Testis (tissue), 3 donors: Measurements from ENCODE around the gene PAXIP1. TPM values are rescaled to one million over a fixed set of nuclear protein-coding genes. Genes with fewer than 3 reads are reported as not detected.
A peak's percentile ranks its signal among the peaks of the same experiment; 100 is the strongest.

Experiments
- DNase-seq: peaks from one replicate; pipeline ENCODE4 v3.0.0-alpha.2; 2019
- H3K27ac ChIP-seq, 2 donors: fragments of 200-600 bp; sonication (generic); one replicate each; pipeline ENCODE4 v1.5.1; 2019
- H3K27me3 ChIP-seq: fragments of 200-600 bp; sonication (generic); one replicate; pipeline ENCODE4 v1.5.1; 2019
- H3K36me3 ChIP-seq: fragments of 200-600 bp; sonication (generic); one replicate; pipeline ENCODE4 v1.5.1; 2017; ENCODE audit warnings: low read depth; ENCODE audit errors: missing control alignments
- H3K4me1 ChIP-seq: fragments of 200-600 bp; sonication (generic); one replicate; pipeline ENCODE4 v1.5.1; 2019
- H3K4me3 ChIP-seq, 2 donors: fragments of 200-600 bp; sonication (generic); one replicate each; pipeline ENCODE4 v1.5.1; 2017 to 2019
- H3K9me3 ChIP-seq: fragments of 200-600 bp; sonication (generic); one replicate; pipeline ENCODE4 v1.5.1; 2017
- POLR2A ChIP-seq: fragments of 450-650 bp; IDR thresholded peaks from one replicate; pipeline ENCODE4 v1.6.1; 2017; ENCODE audit warnings: antibody characterized with exemption, mild to moderate bottlenecking, moderate library complexity
- WGBS, 2 donors: methylation state at CpG; one replicate each; pipeline ENCODE4 v1.1.5; 2018; 5-methylcytosine and 5-hydroxymethylcytosine counted together
- intact Hi-C: fragments of 100-400 bp; cut with DNase I; formaldehyde crosslinking; loops from one replicate; pipeline ENCODE4 v1.15.1; 2023; ENCODE audit warnings: low total_unique reads
- polyA plus RNA-seq: library from polyadenylated mRNA; stranded (reverse); fragments of 350-450 nt; fragmentation: Illumina TruSeq; extraction: RNeasy Lipid Tissue Mini Kit (QIAGEN cat#74804); gene quantifications from one replicate; pipeline ENCODE4 v1.2.3, GENCODE V29; 2014; ENCODE audit warnings: low read depth, low replicate concordance; ENCODE audit not compliant: insufficient read depth
- total RNA-seq, 2 donors: library from RNA; depleted of rRNA; stranded (reverse); fragments of >200 nt; gene quantifications; one replicate each; pipeline ENCODE4 v1.2.3, GENCODE V29; 2016
- TF ChIP-seq, protein P1 (sequence below), 3 experiments: fragments of 450-650 bp in 2 of 3; fragments of 200-600 bp in 1 of 3; sonication (generic) in 1 of 3; IDR thresholded peaks; one replicate each; pipeline ENCODE4 v1.5.1; 2016 to 2019; ENCODE audit warnings: antibody characterized with exemption in 3 of 3, mild to moderate bottlenecking in 2 of 3, moderate library complexity in 1 of 3

The PAXIP1 gene
- total and polyA plus RNA-seq, 3 donors from 2014 or later = 24.2 to 39.4 (median 37.2) TPM

GRCh38 chr7:154906201-154906600 lies 96.7 kb downstream of the PAXIP1 start:
- no peak for DNase-seq
- H3K4me3 ChIP-seq = no peak overlapping the region
- H3K9me3 ChIP-seq = no peaks in the 10 kb centered on the region
- WGBS, 2 donors = 71 to 76% methylated on average over 7 of the region's 7 CpGs
- intact Hi-C loops = no loop called here
- H3K27ac ChIP-seq = no peak overlapping the region
- TF ChIP-seq POLR2A = no peak
- TF ChIP-seq, protein P1, sequence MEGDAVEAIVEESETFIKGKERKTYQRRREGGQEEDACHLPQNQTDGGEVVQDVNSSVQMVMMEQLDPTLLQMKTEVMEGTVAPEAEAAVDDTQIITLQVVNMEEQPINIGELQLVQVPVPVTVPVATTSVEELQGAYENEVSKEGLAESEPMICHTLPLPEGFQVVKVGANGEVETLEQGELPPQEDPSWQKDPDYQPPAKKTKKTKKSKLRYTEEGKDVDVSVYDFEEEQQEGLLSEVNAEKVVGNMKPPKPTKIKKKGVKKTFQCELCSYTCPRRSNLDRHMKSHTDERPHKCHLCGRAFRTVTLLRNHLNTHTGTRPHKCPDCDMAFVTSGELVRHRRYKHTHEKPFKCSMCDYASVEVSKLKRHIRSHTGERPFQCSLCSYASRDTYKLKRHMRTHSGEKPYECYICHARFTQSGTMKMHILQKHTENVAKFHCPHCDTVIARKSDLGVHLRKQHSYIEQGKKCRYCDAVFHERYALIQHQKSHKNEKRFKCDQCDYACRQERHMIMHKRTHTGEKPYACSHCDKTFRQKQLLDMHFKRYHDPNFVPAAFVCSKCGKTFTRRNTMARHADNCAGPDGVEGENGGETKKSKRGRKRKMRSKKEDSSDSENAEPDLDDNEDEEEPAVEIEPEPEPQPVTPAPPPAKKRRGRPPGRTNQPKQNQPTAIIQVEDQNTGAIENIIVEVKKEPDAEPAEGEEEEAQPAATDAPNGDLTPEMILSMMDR (IDR thresholded peaks at IDR 0.05) = no peak
- H3K4me1 ChIP-seq = peaks cover 15% of the 10 kb centered on the region
- no peaks in the 10 kb centered on the region for H3K36me3 ChIP-seq
- H3K27me3 ChIP-seq = no peaks in the 10 kb centered on the region

DNA sequence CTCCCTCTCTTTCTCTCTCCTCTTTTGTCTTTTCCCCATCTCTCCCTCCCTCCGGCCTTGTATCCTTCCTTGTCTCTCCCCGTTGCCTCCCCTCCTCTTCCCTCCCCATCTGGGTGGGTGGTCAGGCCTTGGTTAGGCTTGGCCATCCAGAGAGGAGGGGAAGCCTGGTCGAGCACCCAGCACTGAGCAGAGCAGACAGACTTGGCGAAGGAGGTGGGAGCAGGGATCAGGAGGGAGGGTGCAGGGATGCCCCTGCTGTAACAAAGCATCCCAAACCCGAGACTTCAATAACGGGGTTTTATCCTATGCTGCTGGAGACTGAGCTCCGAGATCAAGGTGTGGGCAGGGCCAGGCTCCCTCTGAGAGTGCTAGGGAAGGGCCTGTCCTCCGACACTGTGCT lies 97.3 kb downstream of the PAXIP1 start:
- Histone ChIP-seq H3K4me3 (no peak overlapping the region), H3K27ac (peak overlapping the region; percentile 31 to 45), H3K4me1 (peaks cover 15% of the 10 kb centered on the region), H3K36me3 (no peaks in the 10 kb centered on the region), H3K27me3 (no peaks in the 10 kb centered on the region), H3K9me3 (no peaks in the 10 kb centered on the region)
- no peak for DNase-seq
- TF ChIP-seq, protein P1 (IDR thresholded peaks at IDR 0.05) = no peak
- no peak for TF ChIP-seq POLR2A
- WGBS, 2 donors = 54 to 57% methylated on average over 8 of the region's 8 CpGs
- intact Hi-C loops = no loop called here

- peak; percentile 86 for DNase-seq
- no peaks in the 10 kb centered on the region for H3K27me3 ChIP-seq
- peaks cover 15% of the 10 kb centered on the region for H3K4me1 ChIP-seq
- WGBS, 2 donors = 50 to 57% methylated on average over 8 of the region's 8 CpGs
- TF ChIP-seq, protein P1 (IDR thresholded peaks at IDR 0.05) = no peak
- no peak overlapping the region for H3K4me3 ChIP-seq
- H3K9me3 ChIP-seq = no peaks in the 10 kb centered on the region
- H3K27ac ChIP-seq = peak overlapping the region; percentile 31 to 45
- no peaks in the 10 kb centered on the region for H3K36me3 ChIP-seq
- intact Hi-C loops = no loop called here
Observed at GRCh38 chr7:154905146-154905545, 97.8 kb downstream of the PAXIP1 start.

- no peak overlapping the region for H3K4me3 ChIP-seq
- intact Hi-C loops = no loop called here
- TF ChIP-seq, protein P1 (IDR thresholded peaks at IDR 0.05) = no peak
- TF ChIP-seq POLR2A = no peak
- no peaks in the 10 kb centered on the region for H3K9me3 ChIP-seq
- no peak overlapping the region for H3K27ac ChIP-seq
- H3K27me3 ChIP-seq = no peaks in the 10 kb centered on the region
- no peaks in the 10 kb centered on the region for H3K36me3 ChIP-seq
- H3K4me1 ChIP-seq = peaks cover 15% of the 10 kb centered on the region
- 57 to 62% methylated on average over 10 to 14 of the region's 14 CpGs for WGBS, 2 donors
- DNase-seq = no peak
Observed at GRCh38 chr7:154903083-154903731, 99.7 kb downstream of the PAXIP1 start.

GRCh38 chr7:154902600-154903082 lies 100.3 kb downstream of the PAXIP1 start:
- DNase-seq = no peak
- H3K27ac ChIP-seq = no peak overlapping the region
- peaks cover 15% of the 10 kb centered on the region for H3K4me1 ChIP-seq
- intact Hi-C loops = no loop called here
- H3K27me3 ChIP-seq = no peaks in the 10 kb centered on the region
- H3K4me3 ChIP-seq = no peak overlapping the region
- no peaks in the 10 kb centered on the region for H3K9me3 ChIP-seq
- TF ChIP-seq, protein P1 (IDR thresholded peaks at IDR 0.05) = no peak
- TF ChIP-seq POLR2A = no peak
- WGBS, 2 donors = 63 to 80% methylated on average over 6 of the region's 6 CpGs
- no peaks in the 10 kb centered on the region for H3K36me3 ChIP-seq
